Lung (tissue), 12 donors: ENCODE results near the gene CTDSPL. TPM values are rescaled to one million over a fixed set of nuclear protein-coding genes. Genes with fewer than 3 reads are reported as not detected.
A peak's percentile ranks its signal among the peaks of the same experiment; 100 is the strongest.

Experiments
- ATAC-seq: fragments of 200-7000 bp; cut with Tn5 transposase; one replicate; pipeline ENCODE4 v1.9.1; 2020; ENCODE audit warnings: moderate number of reproducible peaks; ENCODE audit not compliant: insufficient read depth, low FRiP score
- DNase-seq, 3 donors: peaks; one replicate each; pipeline ENCODE4 v3.0.0-alpha.2; 2013 to 2017
- H3K27ac ChIP-seq, 2 donors: one replicate each; pipeline ENCODE4 v1.5.1; 2013; ENCODE audit warnings: mild to moderate bottlenecking in 2 of 2, moderate library complexity in 2 of 2, control low read depth in 1 of 2, inconsistent platforms in 1 of 2, low read depth in 1 of 2, low read length in 1 of 2
- H3K27me3 ChIP-seq, 3 donors: one replicate each; pipeline ENCODE4 v1.5.1; 2013; ENCODE audit warnings: low read length in 2 of 3; ENCODE audit not compliant: control insufficient read depth in 3 of 3, insufficient read depth in 3 of 3
- H3K36me3 ChIP-seq, 4 donors: one replicate each; pipeline ENCODE4 v1.5.1; 2013; ENCODE audit warnings: low read length in 4 of 4, mild to moderate bottlenecking in 1 of 4, moderate library complexity in 1 of 4; ENCODE audit not compliant: control insufficient read depth in 4 of 4, insufficient read depth in 4 of 4
- H3K4me1 ChIP-seq, 5 donors: one replicate each; pipeline ENCODE4 v1.5.1; 2013; ENCODE audit warnings: low read length in 5 of 5, mild to moderate bottlenecking in 2 of 5, moderate library complexity in 1 of 5; ENCODE audit not compliant: control insufficient read depth in 5 of 5, insufficient read depth in 5 of 5
- H3K4me3 ChIP-seq: one replicate; pipeline ENCODE4 v1.5.1; 2013; ENCODE audit warnings: mild to moderate bottlenecking, control low read depth, moderate library complexity
- H3K9ac ChIP-seq, 2 donors: one replicate each; pipeline ENCODE4 v1.5.1; 2013; ENCODE audit warnings: low read length in 2 of 2, control low read depth in 1 of 2; ENCODE audit not compliant: insufficient read depth in 1 of 2
- H3K9me3 ChIP-seq, 4 donors: one replicate each; pipeline ENCODE4 v1.5.1; 2013; ENCODE audit warnings: low read length in 3 of 4, mild to moderate bottlenecking in 1 of 4, moderate library complexity in 1 of 4; ENCODE audit not compliant: control insufficient read depth in 4 of 4, insufficient read depth in 3 of 4
- WGBS, 2 donors: extraction: QIAGEN DNeasy Blood & Tissue Kit; methylation state at CpG; one replicate each; pipeline ENCODE4 v1.1.7; 2013; 5-methylcytosine and 5-hydroxymethylcytosine counted together
- polyA plus RNA-seq, 2 donors: library from polyadenylated mRNA; stranded (reverse); fragments of 200-250 nt; gene quantifications; one replicate each; pipeline ENCODE4 v1.2.1, GENCODE V29; 2013
- total RNA-seq, 2 donors: library from RNA; depleted of rRNA in 1 of 2; stranded (reverse); fragments of >200 nt in 1 of 2; gene quantifications; one replicate each; pipeline ENCODE4 v1.2.1, GENCODE V29; 2014 to 2021
- TF ChIP-seq, protein P1 (sequence below): IDR thresholded peaks from 2 replicates; pipeline ENCODE4 v1.5.1; 2012; ENCODE audit warnings: mild to moderate bottlenecking; ENCODE audit errors: control extremely low read depth, extremely low read depth
- donor health status: control.
- donor health status: control.
- donor health status: Bipolar disorder and iron deficiency.
- donor health status: healthy.
- donor health status: DM: yes; HTN: yes; CAD: no.

CTDSPL gene
- total and polyA plus RNA-seq, 4 donors, result 12.5 to 79.1 (median 33.5) TPM

DNA sequence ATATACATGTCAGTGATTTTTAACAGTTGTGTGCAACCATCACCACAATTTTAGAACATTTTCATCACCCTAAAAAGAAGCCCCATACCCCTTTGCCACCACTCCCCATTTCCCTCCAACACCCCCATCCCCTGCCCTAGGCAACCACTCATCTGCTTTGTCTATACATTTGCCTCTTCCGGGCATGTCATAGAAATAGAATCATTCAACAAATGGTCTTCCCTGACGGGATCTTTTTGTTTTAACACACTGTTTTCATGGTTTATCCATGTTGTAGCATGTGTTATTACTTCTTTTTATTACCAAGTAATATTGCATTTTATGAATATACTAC, 132.9 kb downstream of the CTDSPL start:
- H3K4me3 ChIP-seq, result no peak overlapping the region
- WGBS, 2 donors, result 23 to 32% methylated on average over 2 of the region's 2 CpGs
- H3K4me1 ChIP-seq, result peaks cover 0 to 40% (median 19%) of the 10 kb centered on the region in 5 donors
- peak overlapping the region in 1 of 2 donors; percentile 91 for H3K27ac ChIP-seq
- DNase-seq (no peak), ATAC-seq (no peak)
- H3K27me3 ChIP-seq, result no peaks in the 10 kb centered on the region
- TF ChIP-seq, protein P1, sequence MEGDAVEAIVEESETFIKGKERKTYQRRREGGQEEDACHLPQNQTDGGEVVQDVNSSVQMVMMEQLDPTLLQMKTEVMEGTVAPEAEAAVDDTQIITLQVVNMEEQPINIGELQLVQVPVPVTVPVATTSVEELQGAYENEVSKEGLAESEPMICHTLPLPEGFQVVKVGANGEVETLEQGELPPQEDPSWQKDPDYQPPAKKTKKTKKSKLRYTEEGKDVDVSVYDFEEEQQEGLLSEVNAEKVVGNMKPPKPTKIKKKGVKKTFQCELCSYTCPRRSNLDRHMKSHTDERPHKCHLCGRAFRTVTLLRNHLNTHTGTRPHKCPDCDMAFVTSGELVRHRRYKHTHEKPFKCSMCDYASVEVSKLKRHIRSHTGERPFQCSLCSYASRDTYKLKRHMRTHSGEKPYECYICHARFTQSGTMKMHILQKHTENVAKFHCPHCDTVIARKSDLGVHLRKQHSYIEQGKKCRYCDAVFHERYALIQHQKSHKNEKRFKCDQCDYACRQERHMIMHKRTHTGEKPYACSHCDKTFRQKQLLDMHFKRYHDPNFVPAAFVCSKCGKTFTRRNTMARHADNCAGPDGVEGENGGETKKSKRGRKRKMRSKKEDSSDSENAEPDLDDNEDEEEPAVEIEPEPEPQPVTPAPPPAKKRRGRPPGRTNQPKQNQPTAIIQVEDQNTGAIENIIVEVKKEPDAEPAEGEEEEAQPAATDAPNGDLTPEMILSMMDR, result no peak
- no peak overlapping the region for H3K9ac ChIP-seq
- H3K9me3 ChIP-seq, result no peaks in the 10 kb centered on the region
- H3K36me3 ChIP-seq, result peaks cover 0 to 22% (median 3%) of the 10 kb centered on the region in 4 donors

DNA sequence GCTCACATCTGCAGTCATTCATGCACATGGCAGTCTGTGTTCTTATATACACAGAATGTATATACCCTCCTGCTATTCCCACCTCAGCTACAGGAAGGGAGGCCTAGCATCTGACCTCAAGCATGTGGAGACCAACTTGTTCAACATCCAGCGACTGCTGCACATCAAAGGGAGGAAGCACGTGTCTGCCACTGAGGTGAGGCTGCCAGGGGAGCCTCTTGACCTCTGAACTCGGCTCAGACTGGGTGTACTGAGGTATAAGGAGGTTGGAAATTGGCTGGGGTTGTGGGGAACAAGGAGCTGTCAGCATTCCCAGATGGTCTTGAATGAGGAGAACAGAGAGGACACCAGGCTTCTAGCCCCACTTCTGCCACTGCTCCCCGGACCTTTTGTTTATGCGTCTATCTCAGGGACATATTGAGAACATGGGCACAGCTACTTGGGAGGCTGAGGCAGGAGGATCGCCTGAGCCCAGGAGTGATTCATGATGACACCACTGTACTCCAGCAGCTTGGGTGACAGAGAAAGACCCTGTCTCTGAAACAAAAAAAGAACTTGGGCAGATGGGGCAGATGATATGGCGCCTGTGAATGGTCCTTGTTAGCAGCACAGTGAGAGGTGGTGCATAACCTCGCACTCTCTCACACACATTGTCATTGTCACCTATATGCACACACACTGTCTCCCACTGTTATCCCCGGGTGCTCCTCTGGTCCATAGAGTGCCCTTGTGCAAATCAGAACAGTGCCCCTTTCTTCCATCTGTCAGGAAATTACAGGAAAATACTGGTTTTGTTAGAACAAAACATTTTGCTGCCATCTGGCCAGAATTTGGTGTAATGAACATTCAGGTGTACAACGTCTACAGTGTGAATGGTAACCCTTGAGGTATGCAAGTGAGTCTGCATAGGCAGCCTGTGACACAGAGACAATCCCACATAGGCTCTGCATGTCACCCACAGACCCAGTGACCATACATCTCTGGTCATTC, 134.3 kb downstream of the CTDSPL start:
- peaks cover 0 to 26% (median 6%) of the 10 kb centered on the region in 4 donors for H3K36me3 ChIP-seq
- peak overlapping the region in 1 of 2 donors; percentile 8 for H3K27ac ChIP-seq
- H3K9ac ChIP-seq, result no peak overlapping the region
- no peak for ATAC-seq
- TF ChIP-seq, protein P1, result no peak
- DNase-seq, result peak in 1 of 3 donors; percentile 12
- no peak overlapping the region for H3K4me3 ChIP-seq
- no peaks in the 10 kb centered on the region for H3K9me3 ChIP-seq
- peaks cover 0 to 33% (median 19%) of the 10 kb centered on the region in 5 donors for H3K4me1 ChIP-seq
- no peaks in the 10 kb centered on the region for H3K27me3 ChIP-seq
- 77 to 87% methylated on average over 10 of the region's 10 CpGs for WGBS, 2 donors

DNA sequence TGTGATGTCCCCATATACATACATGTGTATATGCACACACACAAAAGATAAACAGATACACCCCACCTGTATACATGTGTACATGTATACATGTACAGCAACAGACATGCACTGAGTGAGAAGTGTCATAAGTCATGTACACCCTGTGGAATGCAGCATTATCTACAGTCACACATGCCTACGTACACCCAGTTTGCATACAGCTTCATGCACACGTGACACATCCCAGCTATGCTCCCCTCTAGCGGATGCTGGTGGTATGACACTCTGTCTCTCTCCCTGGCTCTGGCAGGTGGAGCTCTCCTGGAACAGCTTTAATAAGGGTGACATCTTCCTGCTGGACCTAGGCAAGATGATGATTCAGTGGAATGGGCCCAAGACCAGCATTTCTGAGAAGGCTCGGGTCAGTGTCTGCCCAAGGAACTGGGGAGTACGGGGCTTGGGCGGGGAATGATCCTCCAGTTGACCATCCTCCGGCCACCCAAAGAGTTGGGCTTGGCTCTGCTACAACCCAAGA, 135.2 kb downstream of the CTDSPL start:
- WGBS, 2 donors, result 52 to 55% methylated on average over 7 of the region's 7 CpGs
- H3K4me1 ChIP-seq, result peaks cover 0 to 27% (median 18%) of the 10 kb centered on the region in 5 donors
- ATAC-seq, result peak; percentile 53

More for the DNA sequence above, 135.2 kb downstream of the CTDSPL start:
- no peak overlapping the region for H3K4me3 ChIP-seq
- peak overlapping the region in 1 of 2 donors; percentile 0 for H3K27ac ChIP-seq
- DNase-seq, result peak; percentile 75 to 82 (median 80)
- H3K9me3 ChIP-seq, result no peaks in the 10 kb centered on the region
- TF ChIP-seq, protein P1, result peak; percentile 90
- H3K9ac ChIP-seq, result no peak overlapping the region
- H3K27me3 ChIP-seq, result no peaks in the 10 kb centered on the region
- H3K36me3 ChIP-seq, result peaks cover 0 to 30% (median 14%) of the 10 kb centered on the region in 4 donors
